Measurements from ENCODE around the gene PTPRN2. TPM values are rescaled to one million over a fixed set of nuclear protein-coding genes. Genes with fewer than 3 reads are reported as not detected.

PTPRN2 gene
- total and polyA plus RNA-seq, 2 donors (not counting 3 experiments of a cell fraction or from before 2014, with no cell fraction given): 0.62 to 0.88 TPM

GRCh38 chr7:157955348-157955999, 632.1 kb downstream of the PTPRN2 start:
- BruUV-seq (replicated peaks): no TSS peak
- Histone ChIP-seq H3K9me1 (replicated peaks; ENCODE audit: control insufficient read depth, extremely low read depth, insufficient read depth, low read length) (no peaks in the 10 kb centered on the region), H3K36me3 (ENCODE audit: control insufficient read depth in 2 of 2, extremely low read depth in 1 of 2, insufficient read depth in 2 of 2, low read length in 2 of 2) (no peaks in the 10 kb centered on the region), H4K20me1 (replicated peaks; ENCODE audit: control insufficient read depth, extremely low read depth, insufficient read depth, low read length) (no peaks in the 10 kb centered on the region), H3K9ac (replicated peaks; ENCODE audit: extremely low read depth, insufficient read depth, low read length) (no peak overlapping the region), H3K4me3 (replicated peaks in 1 of 3; ENCODE audit: insufficient read depth in 1 of 3, low read depth in 1 of 3, low read length in 3 of 3) (no peak overlapping the region), H3K4me2 (ENCODE audit: insufficient read depth, low read length) (no peak overlapping the region), H3K27ac (ENCODE audit: insufficient read depth, low read depth, low read length) (no peak overlapping the region), H3K9me3 (replicated peaks; ENCODE audit: control insufficient read depth, insufficient read depth, low read length) (peaks cover 5% of the 10 kb centered on the region), H2AFZ (ENCODE audit: low read depth, low read length) (no peak overlapping the region), H3K27me3 (ENCODE audit: control insufficient read depth in 2 of 2, insufficient read depth in 2 of 2, low read length in 2 of 2) (no peaks in the 10 kb centered on the region), H3K79me2 (ENCODE audit: control insufficient read depth, insufficient read depth, low read length) (no peaks in the 10 kb centered on the region), H3K4me1 (ENCODE audit: control insufficient read depth, extremely low read depth, insufficient read depth, low read length) (no peaks in the 10 kb centered on the region)
- DNase-seq (ENCODE audit: low read depth, low spot score): no peak
- ChIA-PET CTCF (no interaction called here), POLR2A (no interaction called here)
- TF ChIP-seq POLR2AphosphoS5 (IDR thresholded peaks at IDR 0.05; ENCODE audit: insufficient read depth, low read depth, low read length): no peak
- no peak for TF ChIP-seq JUN (IDR thresholded peaks at IDR 0.05; ENCODE audit: borderline replicate concordance, insufficient read depth, insufficient read length, low read depth)
- TF ChIP-seq MYC (IDR thresholded peaks at IDR 0.05; ENCODE audit: low read depth, low read length): no peak
- no peak for TF ChIP-seq EZH2 (IDR thresholded peaks at IDR 0.05; ENCODE audit: borderline replicate concordance, low read depth, low read length, severe bottlenecking)
- no peak for TF ChIP-seq GATA2 (IDR thresholded peaks at IDR 0.05; ENCODE audit: insufficient read depth, insufficient read length, low read depth, low read length)
- TF ChIP-seq, protein P1, sequence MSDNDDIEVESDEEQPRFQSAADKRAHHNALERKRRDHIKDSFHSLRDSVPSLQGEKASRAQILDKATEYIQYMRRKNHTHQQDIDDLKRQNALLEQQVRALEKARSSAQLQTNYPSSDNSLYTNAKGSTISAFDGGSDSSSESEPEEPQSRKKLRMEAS (IDR thresholded peaks at IDR 0.05; ENCODE audit: insufficient read depth, insufficient read length): no peak
- TF ChIP-seq FOS (IDR thresholded peaks at IDR 0.05; ENCODE audit: borderline replicate concordance, insufficient read depth, low read length): no peak
- no peak for TF ChIP-seq POLR2A (IDR thresholded peaks at IDR 0.05; ENCODE audit: low read depth, low read length)
- TF ChIP-seq, protein P2, sequence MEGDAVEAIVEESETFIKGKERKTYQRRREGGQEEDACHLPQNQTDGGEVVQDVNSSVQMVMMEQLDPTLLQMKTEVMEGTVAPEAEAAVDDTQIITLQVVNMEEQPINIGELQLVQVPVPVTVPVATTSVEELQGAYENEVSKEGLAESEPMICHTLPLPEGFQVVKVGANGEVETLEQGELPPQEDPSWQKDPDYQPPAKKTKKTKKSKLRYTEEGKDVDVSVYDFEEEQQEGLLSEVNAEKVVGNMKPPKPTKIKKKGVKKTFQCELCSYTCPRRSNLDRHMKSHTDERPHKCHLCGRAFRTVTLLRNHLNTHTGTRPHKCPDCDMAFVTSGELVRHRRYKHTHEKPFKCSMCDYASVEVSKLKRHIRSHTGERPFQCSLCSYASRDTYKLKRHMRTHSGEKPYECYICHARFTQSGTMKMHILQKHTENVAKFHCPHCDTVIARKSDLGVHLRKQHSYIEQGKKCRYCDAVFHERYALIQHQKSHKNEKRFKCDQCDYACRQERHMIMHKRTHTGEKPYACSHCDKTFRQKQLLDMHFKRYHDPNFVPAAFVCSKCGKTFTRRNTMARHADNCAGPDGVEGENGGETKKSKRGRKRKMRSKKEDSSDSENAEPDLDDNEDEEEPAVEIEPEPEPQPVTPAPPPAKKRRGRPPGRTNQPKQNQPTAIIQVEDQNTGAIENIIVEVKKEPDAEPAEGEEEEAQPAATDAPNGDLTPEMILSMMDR (IDR thresholded peaks at IDR 0.05; ENCODE audit: extremely low read depth in 1 of 2, insufficient read depth in 1 of 2, low read depth in 1 of 2, low read length in 2 of 2): no peak
- dilution Hi-C loops (cut with MboI; ENCODE audit: extremely low pct_ligation_motif_present, low sequenced_read_pairs) (no loop called here), intact Hi-C loops (cut with micrococcal nuclease) (no loop called here)
- FAIRE-seq: no peak

Data from endothelial cell of umbilical vein (primary cell).